GM11168 (cell line): Measurements from ENCODE around the gene ACAT2.
"Not testable (repeated sequence)": the region's sequence is repeated elsewhere in the genome, so short reads cannot be mapped to it uniquely, and the experiment has no call there.

Source experiments
- in situ Hi-C: fragments of 300-500 bp; cut with MboI; formaldehyde crosslinking; loops from one replicate; pipeline ENCODE4 v1.12.0; 2022; ENCODE audit warnings: low sequenced_read_pairs; ENCODE audit not compliant: unreplicated experiment

ACAT2 gene

DNA sequence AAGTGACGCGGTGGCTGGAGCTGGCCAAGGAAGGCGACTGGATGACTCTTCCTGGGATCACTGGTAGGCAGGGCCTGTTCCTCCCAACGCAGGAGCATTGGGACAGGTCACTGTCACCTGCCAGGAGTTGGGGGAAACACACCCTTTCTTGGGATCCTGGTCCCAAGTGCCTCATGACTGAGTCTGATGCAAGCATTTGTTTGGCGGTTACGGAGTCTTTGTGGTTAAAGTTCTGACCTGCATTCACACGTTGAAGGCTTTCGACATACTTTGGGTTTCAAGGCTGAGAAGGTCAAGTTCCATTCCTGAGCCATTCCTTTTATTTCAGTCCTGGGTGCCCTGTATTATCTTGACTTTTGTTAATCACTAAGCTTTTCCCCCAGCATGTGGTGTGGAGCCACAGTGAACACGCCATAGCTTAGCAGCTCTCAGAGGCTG lies 44.2 kb downstream of the ACAT2 start:
- in situ Hi-C loops, result no loop called here

DNA sequence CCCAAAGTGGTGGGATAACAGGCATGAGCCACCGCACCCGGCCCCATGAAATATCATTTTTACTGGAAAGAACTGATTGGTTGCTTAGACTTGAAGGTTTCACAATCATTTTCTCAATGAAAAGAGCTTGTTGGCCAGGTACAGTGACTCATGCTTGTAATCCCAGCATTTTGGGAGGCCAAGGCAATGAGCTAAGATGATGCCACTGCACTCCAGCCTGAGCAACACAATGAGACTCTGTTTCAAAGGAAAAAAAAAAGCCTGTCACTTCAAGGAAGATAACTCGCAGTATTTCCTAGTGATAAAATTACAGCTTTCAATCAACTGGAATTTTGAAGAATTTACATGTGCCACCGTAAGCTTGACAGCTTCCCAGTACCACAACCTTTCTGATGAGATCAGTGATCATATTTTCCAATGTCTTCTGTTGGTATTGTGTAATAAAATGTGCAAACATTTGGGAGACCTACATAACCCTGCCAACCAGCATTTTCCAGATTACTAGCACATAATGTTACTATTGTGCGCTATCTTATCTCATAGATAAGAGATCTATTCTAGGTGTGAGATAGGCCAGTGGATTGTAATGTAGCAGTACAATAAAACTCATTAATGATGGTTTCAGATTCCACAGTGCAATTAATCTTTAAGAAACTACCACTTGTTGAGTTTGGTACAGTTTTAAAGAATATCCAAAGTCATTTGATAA lies 45.5 kb downstream of the ACAT2 start:
- in situ Hi-C loops, result no loop called here

DNA sequence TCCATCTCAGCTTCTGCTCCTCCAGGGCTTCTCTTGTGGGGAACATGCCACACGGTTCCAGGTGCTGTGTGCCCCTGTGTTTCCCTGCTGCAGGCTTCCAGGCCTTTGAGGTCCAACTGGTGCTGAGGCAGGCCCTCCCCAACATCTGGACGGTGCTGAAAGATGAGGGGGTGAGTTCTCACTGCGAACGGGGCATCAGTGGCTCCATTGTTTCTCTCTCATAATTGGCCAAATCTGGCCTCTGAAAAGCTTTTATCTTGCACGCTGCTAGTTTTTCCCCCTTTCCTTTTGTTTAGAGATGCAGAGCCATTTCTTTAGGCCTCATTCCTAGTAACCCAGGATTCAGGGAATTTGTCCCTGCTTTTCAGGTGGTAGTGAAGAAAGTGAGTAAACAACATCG lies 46.8 kb downstream of the ACAT2 start:
- in situ Hi-C loops, result no loop called here

DNA sequence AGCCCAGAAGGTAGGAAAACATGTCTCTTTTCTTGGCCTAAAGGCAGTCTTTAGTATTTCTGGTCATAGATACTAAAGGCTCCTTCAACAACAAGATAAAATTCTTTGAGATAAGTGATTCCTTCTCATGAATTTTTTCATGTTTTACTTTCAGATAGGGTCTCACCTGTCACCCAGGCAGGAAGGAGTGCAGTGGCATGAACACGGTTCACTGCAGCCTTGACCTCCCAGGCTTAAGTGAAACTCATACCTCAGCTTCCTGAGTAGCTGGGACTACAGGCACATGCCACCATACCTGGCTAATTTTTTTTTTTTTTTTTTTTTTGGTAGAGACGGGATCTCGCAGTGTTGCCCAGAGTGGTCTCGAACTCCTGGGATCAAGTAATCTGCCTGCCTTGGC lies 47.3 kb downstream of the ACAT2 start:
- in situ Hi-C loops, result no loop called here

DNA sequence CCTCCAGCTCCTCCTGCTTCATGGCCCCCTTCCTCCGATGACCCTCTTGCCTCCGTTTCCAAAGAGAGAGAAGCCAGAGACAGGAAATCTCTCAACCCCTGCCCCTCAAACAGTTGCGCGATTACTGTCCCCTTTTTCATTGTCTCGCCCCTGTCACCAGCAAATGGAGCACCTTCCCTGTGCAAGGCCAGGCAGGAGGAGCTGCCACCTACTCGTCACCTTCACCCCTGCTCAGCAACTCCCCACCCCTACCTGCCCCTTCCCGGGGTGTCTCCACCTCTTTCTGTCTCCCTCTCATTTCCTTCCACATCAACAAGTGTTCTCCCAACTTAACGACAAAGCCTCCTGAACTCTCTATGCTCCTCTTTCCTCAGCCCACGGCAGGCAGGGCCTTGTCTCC lies 51.9 kb downstream of the ACAT2 start:
- in situ Hi-C loops, result no loop called here

DNA sequence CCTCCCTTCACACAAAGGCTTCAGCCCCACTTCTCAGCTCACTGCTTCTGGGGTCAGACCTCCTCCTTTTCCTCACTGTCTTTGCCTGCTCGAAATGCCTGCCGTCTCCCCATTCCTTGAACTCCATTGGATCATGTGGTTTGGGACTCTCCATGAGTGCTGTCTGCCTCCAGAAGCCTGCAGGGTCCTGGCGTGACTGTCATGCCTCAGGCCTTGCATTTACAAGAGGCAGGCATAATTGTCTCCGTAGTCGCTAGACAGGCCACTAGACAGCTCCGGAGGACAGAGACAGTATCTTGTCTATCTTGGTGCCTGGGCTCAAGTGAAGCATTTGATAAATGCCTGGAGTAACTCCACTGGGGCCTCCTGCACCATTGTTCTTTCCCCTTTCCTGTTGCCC lies 53.6 kb downstream of the ACAT2 start:
- in situ Hi-C loops, result no loop called here

DNA sequence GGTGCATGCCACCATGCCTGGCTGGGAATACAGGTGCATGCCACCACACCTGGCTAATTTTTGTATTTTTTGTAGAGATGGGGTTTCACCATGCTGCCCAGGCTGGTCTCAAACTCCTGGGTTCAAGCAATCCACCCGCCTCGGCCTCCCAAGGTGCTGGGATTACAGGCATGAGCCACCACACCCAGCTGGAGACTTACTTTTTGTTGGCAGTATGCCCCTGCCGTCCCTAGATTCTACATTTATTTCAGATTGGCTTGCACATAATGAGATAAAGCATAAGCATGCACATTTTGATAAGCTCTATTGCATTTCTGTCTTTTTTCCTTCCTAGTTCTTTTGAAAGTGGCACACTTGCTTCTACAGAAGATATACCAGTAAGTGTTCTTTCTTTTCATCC lies 54.9 kb downstream of the ACAT2 start:
- in situ Hi-C loops, result not testable (repeated sequence)

DNA sequence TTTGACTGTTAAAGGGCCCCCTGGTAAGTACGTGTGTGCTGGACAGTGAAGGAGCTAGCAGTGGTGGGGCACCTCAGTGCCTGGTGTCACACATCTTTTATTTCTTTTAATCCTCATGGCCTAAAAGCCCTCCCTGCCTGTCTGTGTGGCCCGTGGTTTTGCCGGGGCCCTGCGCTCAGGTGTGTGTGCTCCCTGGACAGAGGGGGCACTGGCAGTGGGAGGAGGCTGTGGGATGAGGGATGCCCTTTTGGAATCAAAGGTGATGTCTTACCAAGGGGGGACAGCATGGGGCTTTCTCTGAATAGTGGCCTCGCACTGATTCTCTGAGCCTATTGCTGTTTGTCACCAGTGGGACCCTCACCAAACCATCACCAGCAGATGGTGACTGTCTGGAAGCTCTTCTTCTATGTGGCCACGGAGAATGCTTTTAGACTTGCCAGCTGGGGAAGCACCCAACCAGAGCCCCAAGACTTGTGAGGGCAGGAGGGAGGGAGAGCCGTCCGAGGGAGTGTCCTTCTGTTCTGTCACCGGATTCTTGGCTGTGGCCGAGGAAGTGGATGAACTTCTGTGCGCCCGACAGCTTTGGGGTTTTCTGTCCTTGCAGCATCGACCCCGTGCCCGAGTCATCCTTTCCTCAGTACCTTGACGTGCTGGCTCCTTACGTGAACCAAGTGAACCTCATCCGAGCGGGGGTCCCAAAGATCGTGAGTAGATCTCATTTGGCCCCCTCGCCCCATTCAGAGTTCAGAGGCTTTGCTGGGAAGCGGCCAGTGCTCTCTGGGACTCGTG lies 56.3 kb downstream of the ACAT2 start:
- in situ Hi-C loops, result no loop called here

DNA sequence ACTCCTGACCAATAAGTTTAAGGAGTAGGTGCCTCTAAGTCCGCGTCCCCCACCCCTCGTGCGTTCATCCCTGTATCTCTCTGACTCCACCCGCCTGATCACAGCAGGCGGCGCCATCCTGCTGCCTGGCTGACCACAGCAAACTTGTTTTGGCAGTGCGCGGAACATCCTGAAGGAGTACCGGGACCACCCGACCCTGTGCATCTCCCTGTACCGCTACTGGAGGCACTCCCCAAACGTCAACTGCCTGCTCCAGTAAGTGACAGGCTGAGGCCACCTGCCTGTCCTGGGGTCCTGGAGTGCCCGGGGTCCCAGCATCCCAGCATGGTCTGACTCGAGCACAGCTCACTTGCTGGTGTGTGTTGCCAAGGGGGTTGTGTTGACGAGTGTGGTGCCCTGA lies 57.3 kb downstream of the ACAT2 start:
- in situ Hi-C loops, result no loop called here

DNA sequence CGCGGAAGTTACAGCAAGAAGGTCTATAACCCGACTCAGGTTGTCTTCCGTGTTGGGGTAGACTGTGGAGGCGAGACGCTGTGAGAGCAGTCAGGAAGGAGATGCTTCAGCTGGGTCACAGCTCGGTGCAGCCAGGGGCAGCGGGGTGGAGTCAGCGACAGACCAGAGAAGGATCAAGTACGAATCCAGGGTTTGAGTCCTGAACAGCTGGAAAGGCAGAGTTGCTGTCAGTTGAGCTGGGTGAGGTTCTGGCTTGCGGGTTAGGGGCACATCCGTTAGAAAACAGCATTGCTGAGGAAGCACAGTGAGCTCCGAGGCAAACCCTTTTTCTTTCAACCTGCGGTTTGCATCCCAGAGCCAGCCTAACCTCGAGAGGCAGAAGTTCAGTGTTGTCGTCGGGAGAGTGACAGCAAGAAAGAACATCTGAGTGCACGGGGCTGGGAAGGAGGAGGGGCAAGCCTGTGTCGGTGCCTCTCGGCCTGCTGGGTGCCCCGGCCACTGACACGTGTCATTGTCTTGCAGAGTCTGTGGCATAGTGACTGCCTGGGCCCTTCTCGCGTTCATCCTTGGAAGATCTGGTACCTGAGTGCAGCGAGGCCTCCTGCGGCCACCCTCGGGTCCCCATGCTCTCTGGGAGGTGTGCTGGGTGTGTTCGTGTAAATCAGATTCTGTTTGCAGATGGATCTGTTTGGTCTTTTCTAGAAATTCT lies 58.2 kb downstream of the ACAT2 start:
- in situ Hi-C loops, result no loop called here

DNA sequence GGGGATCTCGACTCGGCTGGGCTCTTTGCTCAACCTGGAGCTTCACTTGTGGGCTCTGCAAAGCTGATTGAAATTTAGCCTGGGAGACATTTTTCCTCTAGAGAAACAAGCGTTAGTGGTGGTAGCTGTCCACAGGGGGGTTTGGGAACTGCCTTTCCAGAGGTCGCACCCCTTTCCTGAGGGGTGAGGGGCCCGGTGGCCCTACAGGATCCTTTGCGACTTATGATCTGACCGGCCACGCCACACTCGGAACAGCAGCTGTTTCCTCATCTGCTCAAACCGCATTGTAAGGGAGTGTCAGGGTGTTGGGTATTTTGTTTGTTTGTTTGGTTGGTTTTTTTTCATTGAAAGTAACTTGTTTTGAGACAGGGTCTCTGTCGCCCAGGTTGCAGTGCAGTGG lies 59.3 kb downstream of the ACAT2 start:
- in situ Hi-C loops, result no loop called here

DNA sequence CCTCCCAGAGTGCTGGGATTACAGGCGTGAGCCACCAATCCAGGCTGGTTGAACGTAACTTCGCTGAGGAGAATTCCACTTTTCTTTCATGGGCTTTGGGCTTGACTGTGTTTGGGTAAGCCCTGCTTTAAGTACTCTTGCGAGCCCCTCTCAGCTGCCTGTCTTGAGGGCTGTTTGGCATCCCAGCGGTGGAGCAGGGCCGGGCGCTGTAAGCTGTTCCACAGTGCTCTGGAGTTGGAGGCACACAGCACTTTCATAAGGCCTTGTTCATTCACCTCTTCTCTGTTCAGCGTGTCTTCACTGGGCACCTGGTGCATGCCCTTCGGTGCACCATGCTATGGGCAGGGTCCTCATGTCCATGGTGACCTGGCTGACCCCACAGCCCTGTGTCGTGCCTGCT lies 59.9 kb downstream of the ACAT2 start:
- in situ Hi-C loops, result no loop called here

DNA sequence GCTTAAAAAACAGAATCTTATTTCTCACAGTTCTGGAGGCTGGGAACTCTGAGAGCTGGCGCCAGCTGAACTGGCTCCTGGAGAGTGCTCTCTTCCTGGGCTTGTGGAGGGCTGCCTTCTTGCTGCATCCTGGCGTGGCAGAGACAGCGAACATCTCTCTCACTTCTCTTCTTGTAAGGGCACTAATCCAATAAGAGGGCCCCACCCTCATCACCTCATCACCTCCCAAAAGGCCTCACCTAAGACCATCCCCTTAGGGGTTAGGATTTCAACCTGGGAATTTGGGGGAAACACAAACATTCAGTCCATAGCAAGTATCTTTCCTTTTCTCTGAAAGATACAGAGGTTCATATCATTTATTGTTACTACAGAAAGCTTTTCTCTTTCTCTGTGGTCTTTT lies 62.1 kb downstream of the ACAT2 start:
- in situ Hi-C loops, result no loop called here

DNA sequence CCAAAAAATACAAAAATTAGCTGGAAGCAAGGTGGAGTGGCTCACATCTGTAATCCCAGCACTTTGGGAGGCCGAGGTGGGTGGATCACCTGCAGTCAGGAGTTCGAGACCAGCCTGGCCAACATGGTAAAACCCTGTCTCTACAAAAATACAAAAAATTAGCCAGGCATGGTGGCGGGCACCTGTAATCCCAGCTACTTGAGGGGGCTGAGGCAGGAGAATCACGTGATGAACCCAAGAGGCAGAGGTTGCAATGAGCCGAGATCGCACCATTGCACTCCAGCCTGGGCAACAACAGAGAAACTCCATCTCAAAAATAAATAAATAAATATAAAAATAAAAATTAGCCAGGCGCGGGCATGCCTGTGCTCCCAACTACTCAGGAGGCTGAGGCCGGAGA lies 62.8 kb downstream of the ACAT2 start:
- in situ Hi-C loops, result not testable (repeated sequence)

DNA sequence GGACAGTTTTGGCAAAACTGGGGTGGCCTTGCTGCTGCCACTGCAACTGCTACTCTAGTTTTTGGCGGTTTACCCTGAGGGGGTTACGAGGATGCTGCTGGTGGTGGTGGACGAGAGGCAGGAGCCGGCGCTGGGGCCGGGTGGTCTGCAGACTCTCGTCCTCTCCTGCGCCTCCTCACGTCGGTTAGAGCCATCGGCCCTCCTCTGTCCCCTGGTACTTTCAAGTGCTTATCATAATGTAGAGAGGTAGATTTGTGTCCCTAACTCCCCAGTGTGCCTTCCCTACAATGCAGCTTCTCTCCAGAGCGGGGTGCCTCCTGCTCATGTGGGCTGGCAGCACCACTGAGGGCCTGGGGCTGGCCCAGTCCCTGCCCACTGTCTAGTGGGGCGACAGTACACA lies 64.2 kb downstream of the ACAT2 start:
- in situ Hi-C loops, result no loop called here

DNA sequence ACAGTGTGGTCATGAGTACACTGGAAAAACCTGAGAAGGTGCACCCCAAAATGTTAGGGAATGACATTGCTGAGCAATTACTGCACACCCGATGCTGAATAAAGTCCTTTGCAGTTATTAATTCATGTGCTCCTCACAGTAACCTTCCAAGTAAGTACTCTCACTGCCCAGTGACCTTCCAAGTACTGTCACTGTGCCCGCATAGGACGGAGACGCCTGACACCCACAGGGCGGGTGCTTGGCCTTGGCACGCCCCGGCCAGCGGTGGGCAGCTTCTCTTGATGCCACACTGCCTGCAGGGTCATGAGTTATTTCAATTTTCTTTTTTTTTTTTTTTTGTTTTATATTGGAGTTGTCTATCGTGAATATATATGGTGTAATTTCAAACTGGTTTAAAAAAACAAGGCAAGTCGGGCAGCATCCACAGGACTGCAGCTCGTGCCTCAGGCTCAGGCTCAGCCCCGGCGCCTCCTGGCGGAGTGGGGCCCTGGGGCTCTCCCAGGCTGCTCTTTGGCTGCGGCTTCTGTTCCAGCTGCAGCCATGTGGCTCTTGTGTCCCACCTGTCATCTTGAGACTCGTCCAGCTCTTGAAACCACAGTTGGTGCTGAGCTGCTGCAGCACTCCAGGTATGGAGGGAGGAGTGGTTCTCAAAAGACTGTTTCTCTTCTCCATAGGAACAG lies 65.3 kb downstream of the ACAT2 start:
- in situ Hi-C loops, result no loop called here

DNA sequence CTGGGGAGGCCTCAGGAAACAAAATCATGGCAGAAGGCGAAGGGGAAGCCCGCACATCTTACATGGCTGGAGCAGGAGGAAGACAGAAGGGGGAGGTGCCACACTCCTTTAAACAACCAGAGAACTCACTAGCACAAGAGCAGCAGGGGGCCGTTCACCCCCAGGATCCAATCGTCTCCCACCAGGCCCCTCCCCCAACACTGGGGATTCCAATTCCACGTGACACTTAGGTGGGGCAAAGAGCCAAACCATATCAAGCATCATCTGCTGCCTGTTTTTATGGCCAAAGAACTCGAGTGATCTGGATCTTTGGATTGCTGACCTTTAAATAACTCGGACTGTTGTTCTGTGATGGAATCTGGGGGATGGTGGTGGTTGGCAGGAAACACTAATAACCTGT lies 66.2 kb downstream of the ACAT2 start:
- in situ Hi-C loops, result no loop called here
